IMR-90 (cell line): ENCODE results near the gene DMP1.

Experiments
- CHD1 ChIP-seq: IDR thresholded peaks from 2 replicates; pipeline ENCODE4 v1.6.1; 2012; ENCODE audit warnings: low read depth, low read length, improper control_type of control experiment
- FOS ChIP-seq: fragments of 150-350 bp; IDR thresholded peaks from 2 replicates; pipeline ENCODE4 v1.6.1; 2016; ENCODE audit warnings: low read depth, low read length
- SMC3 ChIP-seq: fragments of 150-350 bp; IDR thresholded peaks from 2 replicates; pipeline ENCODE4 v1.6.1; 2016; ENCODE audit warnings: low read depth, mild to moderate bottlenecking, antibody characterized with exemption, low read length, moderate library complexity
- TF ChIP-seq, protein P1 (sequence below): conservative IDR thresholded peaks from 2 replicates; pipeline ENCODE4 v1.5.1; 2012; ENCODE audit warnings: mild to moderate bottlenecking, low read depth, low read length, improper control_type of control experiment

DNA sequence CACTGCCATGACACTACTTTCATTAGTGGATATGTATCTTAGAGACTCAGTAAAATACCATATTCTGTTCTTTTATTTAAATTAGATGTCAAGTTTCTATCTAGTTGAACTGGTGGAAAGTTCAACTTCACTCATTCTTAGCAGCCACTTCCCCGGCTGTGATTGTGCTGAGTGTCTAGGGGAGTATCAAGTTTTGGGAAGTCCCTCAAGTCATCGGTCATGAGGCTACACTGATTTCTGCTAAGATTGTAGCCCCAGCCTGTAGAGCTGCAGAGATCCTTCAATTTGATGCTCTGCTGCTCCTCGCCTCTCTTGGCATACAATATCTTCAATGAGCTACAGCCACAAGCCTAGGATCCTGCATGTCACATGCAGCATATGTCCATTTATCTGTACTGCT lies 53.9 kb downstream of the DMP1 start:
- TF ChIP-seq, protein P1, sequence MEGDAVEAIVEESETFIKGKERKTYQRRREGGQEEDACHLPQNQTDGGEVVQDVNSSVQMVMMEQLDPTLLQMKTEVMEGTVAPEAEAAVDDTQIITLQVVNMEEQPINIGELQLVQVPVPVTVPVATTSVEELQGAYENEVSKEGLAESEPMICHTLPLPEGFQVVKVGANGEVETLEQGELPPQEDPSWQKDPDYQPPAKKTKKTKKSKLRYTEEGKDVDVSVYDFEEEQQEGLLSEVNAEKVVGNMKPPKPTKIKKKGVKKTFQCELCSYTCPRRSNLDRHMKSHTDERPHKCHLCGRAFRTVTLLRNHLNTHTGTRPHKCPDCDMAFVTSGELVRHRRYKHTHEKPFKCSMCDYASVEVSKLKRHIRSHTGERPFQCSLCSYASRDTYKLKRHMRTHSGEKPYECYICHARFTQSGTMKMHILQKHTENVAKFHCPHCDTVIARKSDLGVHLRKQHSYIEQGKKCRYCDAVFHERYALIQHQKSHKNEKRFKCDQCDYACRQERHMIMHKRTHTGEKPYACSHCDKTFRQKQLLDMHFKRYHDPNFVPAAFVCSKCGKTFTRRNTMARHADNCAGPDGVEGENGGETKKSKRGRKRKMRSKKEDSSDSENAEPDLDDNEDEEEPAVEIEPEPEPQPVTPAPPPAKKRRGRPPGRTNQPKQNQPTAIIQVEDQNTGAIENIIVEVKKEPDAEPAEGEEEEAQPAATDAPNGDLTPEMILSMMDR, result no peak
- no peak for TF ChIP-seq FOS
- no peak for TF ChIP-seq CHD1
- no peak for TF ChIP-seq SMC3
